Esophagus muscularis mucosa (tissue), 3 donors: Measurements from ENCODE around the gene ARHGAP6.

Experiments
- POLR2A ChIP-seq: fragments of 450-650 bp; IDR thresholded peaks from one replicate; pipeline ENCODE4 v1.6.1; 2017; ENCODE audit warnings: antibody characterized with exemption, moderate library complexity, mild to moderate bottlenecking, low read depth
- TF ChIP-seq, protein P1 (sequence below), 3 experiments: fragments of 200-600 bp in 2 of 3; fragments of 450-650 bp in 1 of 3; sonication (generic) in 2 of 3; IDR thresholded peaks; one replicate each; pipeline ENCODE4 v1.5.1; 2017 to 2019; ENCODE audit warnings: antibody characterized with exemption in 3 of 3, mild to moderate bottlenecking in 2 of 3, moderate library complexity in 1 of 3

- no peak for TF ChIP-seq POLR2A
- TF ChIP-seq, protein P1, sequence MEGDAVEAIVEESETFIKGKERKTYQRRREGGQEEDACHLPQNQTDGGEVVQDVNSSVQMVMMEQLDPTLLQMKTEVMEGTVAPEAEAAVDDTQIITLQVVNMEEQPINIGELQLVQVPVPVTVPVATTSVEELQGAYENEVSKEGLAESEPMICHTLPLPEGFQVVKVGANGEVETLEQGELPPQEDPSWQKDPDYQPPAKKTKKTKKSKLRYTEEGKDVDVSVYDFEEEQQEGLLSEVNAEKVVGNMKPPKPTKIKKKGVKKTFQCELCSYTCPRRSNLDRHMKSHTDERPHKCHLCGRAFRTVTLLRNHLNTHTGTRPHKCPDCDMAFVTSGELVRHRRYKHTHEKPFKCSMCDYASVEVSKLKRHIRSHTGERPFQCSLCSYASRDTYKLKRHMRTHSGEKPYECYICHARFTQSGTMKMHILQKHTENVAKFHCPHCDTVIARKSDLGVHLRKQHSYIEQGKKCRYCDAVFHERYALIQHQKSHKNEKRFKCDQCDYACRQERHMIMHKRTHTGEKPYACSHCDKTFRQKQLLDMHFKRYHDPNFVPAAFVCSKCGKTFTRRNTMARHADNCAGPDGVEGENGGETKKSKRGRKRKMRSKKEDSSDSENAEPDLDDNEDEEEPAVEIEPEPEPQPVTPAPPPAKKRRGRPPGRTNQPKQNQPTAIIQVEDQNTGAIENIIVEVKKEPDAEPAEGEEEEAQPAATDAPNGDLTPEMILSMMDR (IDR thresholded peaks at IDR 0.05): no peak
Measured at GRCh38 chrX:11341274-11342201, 324.2 kb downstream of the ARHGAP6 start.
